ENCODE data around the gene TBATA.

TBATA gene

DNA sequence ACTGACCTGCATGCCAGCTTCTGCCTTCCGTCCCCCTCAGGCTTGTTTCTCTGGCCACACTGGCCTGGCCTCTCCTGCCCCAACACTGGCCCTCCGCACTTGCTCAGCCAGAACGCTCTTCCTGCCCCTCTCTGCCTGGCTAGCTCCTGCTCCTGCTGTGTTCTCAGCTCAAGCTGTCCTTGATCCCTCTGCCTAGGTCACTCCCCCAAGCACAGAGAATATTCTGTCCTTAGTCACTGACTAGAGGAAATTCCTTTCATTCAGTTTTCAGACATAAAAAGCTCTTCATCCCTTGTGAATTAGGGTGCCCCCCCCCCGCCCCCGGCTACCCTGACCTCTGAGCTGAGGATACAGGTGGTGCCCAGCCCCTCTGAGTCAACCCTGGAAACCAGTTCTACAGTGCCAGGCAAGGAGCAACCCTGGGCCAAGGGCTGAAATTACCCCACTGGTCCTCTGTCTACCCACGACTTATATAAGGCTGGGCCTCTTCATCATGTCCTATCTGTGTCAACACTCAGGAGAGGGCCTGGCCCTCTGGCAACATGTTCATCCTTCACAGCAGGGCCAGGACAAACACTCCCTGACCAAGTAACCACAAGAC, 23.9 kb upstream of the TBATA start:
- DNase-seq (ENCODE audit: low read depth in 2 of 2): no peak

DNA sequence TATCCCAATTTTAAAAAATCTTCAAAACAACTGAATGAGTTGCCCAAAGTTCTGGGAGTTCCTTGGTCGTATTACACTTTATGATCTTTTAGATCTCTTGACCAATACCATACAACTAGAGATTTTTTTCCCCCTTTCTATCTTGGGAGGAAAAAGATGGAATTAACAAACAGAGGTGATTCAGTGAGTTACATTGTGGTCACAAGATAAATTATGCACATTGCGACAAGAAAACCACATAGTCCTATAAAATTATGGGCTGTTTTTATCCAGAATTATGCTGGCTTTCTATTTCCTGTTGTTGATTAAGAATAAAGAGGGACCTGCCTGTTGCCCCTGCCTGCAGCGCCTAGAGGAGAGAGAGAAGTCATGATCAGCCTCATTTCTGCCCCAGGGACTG, 22.4 kb upstream of the TBATA start:
- DNase-seq (ENCODE audit: low read depth in 2 of 2): no peak

DNA sequence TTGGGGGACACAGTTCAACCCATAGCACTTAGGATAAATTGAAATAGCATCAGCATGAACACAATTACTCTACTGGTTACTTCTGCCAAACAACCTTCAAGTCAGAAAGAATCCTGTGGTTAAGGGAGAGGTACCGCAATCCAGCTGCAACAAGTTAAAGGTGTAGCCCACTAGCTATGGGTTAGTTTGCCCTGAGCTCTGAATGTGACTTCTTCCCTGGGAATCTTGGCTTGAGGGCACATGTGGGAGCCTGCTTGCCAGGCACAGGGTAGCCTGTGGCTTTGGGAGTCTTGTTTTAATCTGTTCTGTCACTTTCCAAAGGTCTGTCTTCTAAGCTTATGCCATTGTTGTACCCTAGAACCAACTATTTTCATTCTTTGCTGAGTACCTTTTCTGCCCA, 21.7 kb upstream of the TBATA start:
- no peak for DNase-seq (ENCODE audit: low read depth in 2 of 2)

DNA sequence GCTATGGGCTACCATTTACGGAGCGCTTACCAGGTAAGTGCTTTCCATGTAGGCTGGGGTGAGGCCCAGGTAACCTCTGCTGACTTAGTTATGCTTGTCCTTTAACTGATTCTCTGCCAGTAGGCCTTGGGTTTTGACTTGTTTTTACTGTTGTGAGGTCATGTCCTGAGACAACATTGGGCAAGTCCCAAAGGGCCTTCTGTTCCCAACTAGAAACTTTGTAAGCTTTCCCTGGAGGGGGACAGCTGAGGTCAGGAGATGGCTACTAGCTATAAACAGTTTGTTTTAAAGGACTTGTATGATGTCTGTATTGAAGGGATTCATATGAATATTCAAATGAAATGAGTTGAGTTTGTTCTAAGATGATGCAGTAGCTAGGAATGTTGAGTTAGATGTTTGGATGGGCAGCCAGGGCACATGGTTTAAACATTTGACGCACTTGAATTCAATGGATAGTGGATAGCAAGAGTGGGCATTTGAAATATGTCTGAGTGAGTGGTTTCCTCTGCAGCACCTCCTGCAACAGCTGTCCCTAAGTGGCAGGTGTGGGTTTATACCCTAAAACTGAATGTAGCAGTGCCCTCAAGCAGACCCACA, 20.5 kb upstream of the TBATA start:
- no peak for DNase-seq (ENCODE audit: low read depth in 2 of 2)

DNA sequence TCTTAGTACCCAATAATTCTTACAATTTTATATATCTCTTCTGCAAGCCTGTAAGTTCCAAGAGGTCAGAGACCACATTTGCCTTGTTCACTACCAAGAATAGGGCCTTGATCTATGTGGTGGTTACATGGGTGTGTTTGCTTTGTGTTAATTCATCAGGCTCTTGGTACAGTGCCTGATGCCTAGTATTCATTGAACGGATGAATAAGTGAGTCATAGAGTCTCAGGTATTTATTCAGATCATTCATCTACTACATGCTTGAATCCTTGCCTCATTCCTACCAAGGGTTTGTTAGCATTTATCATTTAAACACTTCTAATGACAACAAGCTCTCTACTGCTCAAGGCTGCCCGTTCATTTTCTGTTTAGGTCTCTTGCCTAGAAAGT, 19.2 kb upstream of the TBATA start:
- DNase-seq (ENCODE audit: low read depth in 2 of 2): no peak

DNA sequence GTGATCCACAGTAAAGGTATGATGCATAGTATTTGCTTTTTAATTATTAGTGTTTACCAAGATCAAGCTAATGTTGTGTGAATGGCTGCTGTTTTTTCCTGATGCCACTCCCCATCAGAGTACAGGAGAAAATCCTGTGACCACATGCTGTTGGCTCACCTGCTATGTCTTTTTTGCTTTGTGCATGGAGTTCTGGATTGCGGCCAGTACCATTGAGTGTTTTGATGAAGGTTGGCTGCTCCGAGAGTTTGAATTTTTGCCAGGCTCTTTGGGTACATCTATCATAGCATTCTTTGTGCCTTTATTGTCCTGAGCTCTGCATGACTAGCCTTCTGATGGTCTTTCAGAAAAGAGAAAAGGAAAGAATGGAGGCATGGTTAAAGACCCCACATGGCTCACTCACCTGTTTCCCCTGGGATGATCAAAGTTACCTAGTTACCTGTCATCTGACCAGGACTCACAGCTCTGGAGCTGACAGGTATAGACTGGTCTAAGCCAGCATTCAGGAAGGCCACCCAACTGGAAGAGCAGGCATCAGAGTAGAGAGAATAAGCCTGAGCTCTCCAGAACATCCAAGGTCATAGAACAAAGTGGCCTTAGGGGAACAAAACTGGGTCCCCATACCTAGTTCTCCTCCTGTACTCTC, 18.7 kb upstream of the TBATA start:
- DNase-seq (ENCODE audit: low read depth in 2 of 2): no peak

DNA sequence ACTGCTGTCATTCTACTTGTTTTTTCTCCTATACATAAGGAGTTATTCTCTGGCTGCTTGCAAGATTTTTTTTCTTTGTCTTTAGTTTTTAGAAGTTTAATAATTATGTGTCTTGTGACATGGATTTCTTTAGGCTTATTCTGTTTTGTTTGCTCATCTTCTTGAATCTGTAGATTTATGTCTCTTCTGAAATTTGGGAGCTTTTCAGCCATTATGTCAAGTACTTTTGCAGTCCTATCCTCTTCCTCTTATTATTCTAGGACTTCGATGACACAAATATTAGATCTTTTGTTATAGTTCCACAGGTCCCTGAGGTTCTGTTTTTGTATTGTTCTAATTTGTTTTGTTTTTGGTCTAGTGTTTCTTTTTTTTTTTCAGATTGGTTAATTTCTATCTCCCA, 16.7 kb upstream of the TBATA start:
- DNase-seq (ENCODE audit: low read depth in 2 of 2): no peak

DNA sequence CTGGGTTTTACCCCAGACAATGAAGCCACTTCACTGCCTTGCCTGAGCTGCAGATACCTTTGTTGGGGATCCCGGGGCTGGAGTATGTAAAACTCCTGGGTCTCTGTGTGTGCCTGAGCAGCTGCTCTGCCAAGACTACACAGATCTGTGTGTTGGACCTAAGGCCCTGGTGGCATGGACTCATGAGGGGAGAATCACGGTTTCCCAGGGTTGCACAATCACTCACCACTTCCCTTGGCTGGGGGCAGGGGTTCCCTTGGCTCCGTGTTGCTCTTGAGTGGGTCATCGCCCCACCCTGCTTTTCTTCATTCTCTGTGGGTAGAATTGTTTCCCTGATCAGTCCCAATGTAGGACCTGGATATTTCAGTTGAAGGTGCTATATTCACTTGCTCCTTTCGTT, 13.9 kb upstream of the TBATA start:
- no peak for DNase-seq (ENCODE audit: low read depth in 2 of 2)

DNA sequence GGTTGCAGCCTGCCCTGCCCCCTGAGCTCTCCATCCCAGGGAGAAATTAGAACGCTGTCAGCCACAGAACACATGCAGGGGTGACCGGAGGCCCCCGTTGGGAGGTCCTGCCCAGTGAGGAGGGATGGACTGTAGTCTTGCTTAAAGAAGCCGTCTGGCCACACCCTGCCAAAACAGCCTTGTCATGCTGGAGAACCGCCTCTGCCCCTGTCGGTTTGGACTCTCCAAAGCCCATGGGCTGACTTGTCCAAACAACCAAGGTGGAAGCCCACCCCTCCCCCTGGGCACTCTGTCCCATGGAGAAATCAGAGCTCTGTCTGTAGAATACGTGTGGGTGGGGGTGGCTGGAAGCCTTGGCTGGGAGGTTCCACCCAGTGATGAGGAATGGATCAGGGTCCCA, 12.7 kb upstream of the TBATA start:
- DNase-seq (ENCODE audit: low read depth in 2 of 2): no peak

DNA sequence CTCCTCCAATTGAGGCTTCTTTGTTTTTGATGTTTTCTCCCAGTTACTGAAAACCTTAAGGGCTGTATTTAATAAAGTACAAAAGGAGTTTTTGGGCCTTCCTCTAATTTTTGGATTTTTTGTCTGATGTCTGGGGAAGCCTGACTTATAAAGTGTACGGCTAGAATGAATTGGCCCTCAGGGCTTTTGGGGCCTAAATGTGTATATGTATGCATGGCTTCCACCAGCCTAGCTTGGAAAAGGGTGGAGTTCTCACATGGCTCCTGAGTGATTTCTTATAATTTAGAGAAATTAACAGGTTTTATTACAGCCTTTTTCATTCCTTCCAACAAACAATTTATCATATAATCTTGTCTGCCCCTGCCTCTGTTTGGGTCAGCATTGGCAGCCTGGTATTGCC, 10.4 kb upstream of the TBATA start:
- no peak for DNase-seq (ENCODE audit: low read depth in 2 of 2)

DNA sequence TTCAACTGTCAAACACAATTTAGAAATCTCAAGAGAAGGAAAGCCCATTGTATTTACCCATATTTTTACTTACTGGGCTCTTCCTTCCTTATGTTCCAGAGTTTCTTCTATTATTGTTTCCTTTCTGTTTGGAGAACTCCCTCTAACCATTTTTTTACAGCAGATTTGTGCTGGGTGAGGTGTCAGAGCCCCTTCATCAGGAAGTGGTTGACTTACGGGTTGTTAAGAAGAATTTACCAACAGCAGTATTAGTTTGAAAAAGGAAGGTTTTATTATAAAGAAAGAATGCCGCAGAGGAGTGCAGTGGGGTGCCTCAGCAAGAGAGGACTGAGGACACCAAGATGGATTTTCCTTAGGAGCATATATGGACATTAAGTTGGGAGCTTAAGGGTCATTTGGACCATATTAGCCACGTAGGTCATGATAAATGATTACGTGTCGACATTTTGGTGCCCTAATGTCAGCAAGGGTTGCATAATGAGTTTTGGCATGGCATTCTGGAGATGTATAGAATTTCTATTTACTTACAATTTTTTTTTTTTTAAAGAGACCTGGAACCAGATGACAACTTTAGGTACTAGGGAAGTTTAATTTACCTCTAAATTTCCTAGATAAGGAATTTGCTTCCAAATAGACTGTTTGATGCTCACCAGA, 6.3 kb upstream of the TBATA start:
- DNase-seq (ENCODE audit: low read depth in 2 of 2): no peak

DNA sequence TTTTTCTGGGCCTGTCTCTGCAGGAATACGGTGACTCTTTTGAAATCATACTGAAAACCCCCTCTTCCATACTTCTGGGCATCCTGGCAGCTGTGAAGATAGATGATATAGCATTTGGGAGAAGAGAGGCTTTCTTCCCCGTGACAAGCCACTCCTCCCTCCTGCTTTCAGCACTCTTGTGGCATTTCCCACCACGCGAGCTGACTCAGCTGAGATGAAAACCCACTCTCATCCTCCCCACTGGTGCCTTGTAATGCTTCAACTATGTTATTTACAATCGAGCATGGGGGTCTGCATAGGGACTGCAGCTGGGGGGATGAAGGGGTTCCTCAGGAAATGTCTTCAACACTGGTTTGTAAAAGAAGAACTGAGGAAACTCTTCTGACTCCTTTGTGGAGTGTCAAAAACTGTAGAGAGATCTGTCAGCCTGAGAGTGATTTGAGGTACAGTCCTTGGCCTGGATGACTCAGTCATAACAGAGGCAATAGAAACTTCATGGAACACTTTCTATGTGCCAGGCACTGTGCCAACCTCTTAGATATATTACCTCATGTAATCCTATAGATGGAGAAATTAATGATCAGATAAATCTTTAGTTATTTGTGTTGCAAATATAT, 1.7 kb upstream of the TBATA start:
- no peak for DNase-seq (ENCODE audit: low read depth in 2 of 2)

DNA sequence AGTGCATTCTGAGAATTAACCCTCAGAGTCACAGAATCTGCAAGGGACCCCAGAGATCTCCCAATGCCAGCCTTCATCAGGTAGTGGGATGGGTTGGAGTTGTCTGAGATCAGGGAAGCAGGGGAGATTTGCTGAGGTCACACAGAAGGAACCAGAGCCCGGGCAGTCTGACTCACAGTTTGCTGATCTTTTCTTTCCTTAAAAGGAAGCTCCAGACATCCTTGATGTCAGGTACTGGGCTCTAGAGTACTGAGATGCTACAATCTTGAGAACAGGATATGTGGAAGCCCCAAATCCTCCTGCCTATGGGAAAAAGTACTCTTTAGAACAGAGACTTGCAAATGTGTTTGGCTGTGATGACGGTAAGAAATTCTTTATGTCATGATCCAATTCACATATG, 706 bp downstream of the TBATA start:
- no peak for DNase-seq (ENCODE audit: low read depth in 2 of 2)

DNA sequence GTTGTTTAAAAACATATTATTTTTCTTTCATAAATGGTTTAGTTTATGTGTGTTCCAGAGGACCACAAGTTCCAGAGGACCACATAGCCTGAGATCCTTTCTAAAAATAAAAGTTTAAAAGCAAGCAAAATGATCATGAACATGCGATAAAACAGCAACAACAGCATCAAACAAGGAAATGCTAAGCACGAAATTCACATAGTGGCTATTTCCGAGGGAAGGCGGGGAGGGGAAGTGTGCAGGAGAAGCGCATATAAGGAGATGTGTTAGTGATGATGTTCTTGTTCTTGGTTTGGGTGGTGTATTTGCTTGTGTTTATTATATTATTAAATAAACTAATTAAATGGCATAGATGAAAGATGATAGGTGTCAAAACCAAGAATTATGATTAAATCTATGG, 1.2 kb downstream of the TBATA start:
- no peak for DNase-seq (ENCODE audit: low read depth in 2 of 2)

DNA sequence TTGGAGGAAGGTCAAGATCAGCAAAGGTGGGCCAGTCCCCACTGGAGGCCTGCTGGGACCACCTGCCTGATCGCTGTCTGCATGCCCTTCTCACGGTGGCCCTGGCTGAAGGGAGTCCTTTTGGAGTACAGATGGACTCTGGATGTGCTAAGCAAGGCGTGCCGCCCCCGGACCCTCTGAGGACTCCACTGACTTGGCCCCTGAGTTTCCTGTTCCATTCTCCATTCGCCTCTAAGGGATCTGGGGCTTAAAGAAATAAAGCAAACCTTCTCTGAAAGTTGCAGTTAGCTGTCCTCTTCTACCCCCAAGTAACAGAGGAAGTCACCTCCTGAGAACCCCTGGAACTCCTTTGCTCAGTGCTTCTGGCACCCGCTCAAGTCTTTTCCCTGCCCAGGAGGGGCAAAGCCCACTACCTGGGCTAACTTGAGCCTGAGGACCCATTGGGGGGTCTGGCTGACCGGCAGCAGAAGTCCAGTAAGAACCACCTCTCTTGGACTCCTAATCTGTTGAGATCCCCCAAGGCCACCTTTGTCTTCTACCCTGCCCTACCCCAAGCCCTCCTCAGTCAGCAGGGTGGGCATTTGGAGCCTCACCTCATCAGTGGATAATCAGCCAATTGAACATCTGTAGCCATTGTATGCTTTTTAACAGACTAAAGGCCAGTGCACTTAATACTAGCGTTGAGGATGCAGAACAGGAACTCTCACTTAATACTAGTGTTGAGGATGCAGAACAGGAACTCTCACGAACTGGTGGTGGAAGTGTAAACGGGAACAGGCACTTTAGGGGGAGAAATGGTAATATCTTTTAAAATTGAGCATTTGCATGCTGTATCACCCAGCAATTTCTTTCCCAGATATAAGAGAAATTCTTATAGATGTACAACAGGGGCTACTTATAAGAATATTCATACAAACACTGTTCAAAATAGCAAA, 2.2 kb downstream of the TBATA start:
- no peak for DNase-seq (ENCODE audit: low read depth in 2 of 2)

DNA sequence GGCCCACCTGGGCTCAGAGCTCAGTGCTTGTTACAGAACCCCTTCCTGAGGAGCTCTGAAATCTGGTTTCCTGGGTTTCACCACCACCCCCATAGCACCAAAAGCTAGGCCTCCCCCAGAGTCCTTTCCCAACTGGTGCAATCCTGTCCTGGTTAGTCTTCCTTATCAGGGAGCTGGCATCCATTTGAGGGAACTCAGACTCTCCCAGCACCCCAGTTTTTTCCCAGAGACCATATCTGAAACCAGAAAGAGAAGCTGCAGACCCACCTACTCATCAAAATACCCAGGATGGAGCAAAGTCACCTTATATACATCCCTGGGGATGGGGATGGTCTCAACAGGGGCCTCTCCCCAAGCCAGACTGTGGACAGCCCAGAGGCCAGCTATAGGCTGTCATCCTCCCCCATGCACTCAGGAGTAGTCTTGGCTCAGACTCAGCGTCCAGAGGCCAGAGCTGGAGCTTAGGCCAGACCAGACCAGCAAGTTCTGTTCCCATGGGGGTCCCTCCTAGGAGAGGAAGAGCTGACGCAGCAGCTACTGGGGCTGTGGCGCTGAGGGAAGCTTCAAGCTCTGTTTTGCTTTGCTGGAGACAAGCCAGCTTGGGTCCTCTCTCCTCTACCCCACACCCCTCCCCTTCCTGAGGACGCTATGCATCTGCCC, 3.0 kb downstream of the TBATA start:
- DNase-seq (ENCODE audit: low read depth in 2 of 2): no peak

DNA sequence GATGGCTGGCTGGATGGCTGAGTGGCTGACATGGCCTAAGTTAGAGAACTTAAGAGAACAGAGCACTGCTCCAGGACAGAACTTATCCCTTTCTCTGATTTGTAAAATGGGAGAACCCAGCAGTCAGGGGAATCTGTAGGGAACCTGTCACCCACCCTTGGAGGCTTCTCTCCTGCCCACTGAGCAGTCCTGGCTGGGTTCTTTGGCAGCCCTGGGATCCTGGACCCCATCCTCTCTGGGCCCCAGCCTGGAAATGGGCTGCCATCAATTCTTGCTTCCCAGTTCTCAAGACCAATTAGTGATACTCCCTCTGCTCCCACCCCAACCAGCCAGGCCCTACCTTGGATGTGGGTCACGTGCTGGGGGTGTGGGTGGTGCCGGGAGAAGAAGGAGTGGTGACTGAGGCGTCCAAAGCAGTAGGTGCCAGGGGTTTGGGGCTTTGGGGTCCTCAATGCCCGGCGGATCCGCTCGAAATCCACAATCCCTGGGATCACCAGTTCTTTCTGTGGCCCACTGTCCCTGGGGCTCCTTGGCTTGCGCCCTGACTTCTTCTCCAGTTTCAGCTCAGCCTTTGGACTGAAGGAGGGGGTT, 3.6 kb downstream of the TBATA start:
- DNase-seq (ENCODE audit: low read depth in 2 of 2): no peak

DNA sequence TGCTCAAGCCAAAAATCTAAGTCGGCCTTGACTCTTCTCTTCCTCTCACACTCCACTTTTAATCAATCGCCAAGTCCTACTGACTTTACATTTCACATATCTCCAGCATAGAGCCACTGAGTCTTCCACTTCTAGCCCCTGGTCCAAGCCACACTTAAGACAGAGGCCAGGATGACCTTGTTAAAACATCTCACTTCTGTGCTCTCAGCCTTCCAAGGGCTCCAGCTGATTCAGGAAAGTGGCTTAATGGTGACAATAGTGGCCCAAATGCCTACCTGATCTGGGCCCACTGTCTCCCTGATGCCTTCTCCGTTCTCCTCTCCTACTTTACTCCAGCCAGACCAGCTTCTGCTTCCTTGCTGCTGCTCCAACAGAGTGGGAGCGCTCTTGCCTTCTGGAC, 4.4 kb downstream of the TBATA start:
- no peak for DNase-seq (ENCODE audit: low read depth in 2 of 2)

DNA sequence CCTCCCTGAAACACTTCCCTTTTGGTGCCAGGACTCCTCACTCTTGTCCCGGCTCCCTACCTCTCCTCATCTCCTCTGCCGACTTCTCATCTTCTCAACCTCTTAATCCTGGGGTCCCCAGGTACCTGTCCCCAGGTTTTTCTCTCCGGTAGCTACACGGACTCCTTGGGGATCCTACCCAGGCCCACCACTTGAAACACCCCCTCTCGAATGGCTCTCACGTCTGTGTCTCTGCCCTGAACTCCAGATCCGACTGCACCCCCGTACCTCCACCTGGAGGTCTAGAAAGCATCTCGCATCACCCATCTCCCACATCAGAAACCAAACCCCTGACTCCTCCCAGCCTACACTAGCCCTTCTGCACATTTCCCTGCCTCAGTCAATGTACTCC, 4.8 kb downstream of the TBATA start:
- DNase-seq (ENCODE audit: low read depth in 2 of 2): no peak

DNA sequence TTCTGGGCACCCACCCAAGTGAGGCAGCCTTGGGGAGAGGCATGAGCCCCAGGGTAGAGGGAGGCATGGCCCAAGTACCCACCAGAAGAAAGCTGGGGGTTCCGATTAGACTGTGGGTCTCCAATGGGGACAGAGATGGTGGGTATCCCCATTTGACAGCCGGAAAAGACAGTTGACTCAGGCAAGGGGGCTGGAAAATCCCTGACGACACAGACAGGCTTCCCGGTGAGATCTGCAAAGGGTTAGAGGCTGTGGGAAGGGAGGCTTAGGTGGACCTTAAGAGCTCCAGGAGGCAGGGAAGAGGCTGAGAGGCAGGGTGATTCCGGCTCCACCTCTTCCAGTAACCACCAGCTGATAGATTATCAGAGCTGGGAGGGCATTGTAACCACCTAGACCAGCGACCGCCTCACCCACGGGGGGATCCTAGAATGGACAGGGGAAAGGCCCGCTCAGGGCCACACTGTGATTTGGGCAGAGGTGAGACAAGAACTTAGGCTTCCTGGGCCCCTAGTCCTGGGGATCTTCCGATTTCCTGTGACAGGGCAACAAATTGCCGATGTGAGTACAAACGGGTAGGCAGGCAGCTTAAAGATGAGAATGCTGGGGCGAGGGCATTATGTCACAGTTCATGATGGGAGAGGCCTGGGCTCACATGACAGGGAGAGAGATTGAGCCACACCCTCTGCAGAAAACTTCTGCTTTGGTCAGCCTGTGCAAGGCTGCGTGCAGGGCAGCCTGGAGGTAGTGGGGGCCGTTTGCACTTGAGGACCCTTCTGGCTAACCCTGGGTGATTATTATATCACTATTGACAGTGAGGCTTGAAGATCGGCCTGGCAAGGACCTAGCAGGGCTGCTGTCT, 5.4 kb downstream of the TBATA start:
- DNase-seq (ENCODE audit: low read depth in 2 of 2): no peak

All from activated CD8-positive, alpha-beta memory T cell treated with anti-CD3 and anti-CD28 coated beads for 4 hours (primary cell).